Liver (tissue), 9 donors: ENCODE measurements around the gene ACP5. TPM values are rescaled to one million over a fixed set of nuclear protein-coding genes. Genes with fewer than 3 reads are reported as not detected.

Source experiments
- DNase-seq: peaks from one replicate; pipeline ENCODE4 v3.0.0-alpha.2; 2017; ENCODE audit warnings: low spot score
- H3K27ac ChIP-seq, 2 donors: one replicate each; pipeline ENCODE4 v1.7.0; 2013; ENCODE audit warnings: inconsistent platforms in 2 of 2, low read length in 2 of 2, control low read depth in 1 of 2, low read depth in 1 of 2, mild to moderate bottlenecking in 1 of 2
- H3K27me3 ChIP-seq, 4 donors: one replicate each; pipeline versions ENCODE4 v1.6.1 to v1.7.0; 2013; ENCODE audit warnings: low read length in 3 of 4, inconsistent platforms in 1 of 4, mild to moderate bottlenecking in 1 of 4, moderate library complexity in 1 of 4; ENCODE audit not compliant: control insufficient read depth in 4 of 4, insufficient read depth in 4 of 4
- H3K36me3 ChIP-seq, 4 donors: one replicate each; pipeline versions ENCODE4 v1.6.1 to v1.7.0; 2013; ENCODE audit warnings: low read length in 3 of 4, mild to moderate bottlenecking in 3 of 4, low read depth in 1 of 4, moderate library complexity in 1 of 4; ENCODE audit not compliant: control insufficient read depth in 4 of 4, insufficient read depth in 3 of 4
- H3K4me1 ChIP-seq, 4 donors: one replicate each; pipeline versions ENCODE4 v1.6.1 to v1.7.0; 2013; ENCODE audit warnings: low read length in 3 of 4, mild to moderate bottlenecking in 3 of 4, moderate library complexity in 1 of 4; ENCODE audit not compliant: control insufficient read depth in 4 of 4, insufficient read depth in 4 of 4
- H3K4me3 ChIP-seq, 3 donors: one replicate each; pipeline versions ENCODE4 v1.6.1 to v1.7.0; 2013; ENCODE audit warnings: low read length in 3 of 3, control low read depth in 1 of 3, low read depth in 1 of 3, mild to moderate bottlenecking in 1 of 3
- H3K9ac ChIP-seq, 2 donors: one replicate each; pipeline ENCODE4 v1.7.0; 2013; ENCODE audit warnings: low read length in 2 of 2, mild to moderate bottlenecking in 2 of 2, moderate library complexity in 2 of 2, control low read depth in 1 of 2, low read depth in 1 of 2
- H3K9me3 ChIP-seq, 4 donors: one replicate each; pipeline versions ENCODE4 v1.6.1 to v1.7.0; 2013; ENCODE audit warnings: low read length in 3 of 4; ENCODE audit not compliant: control insufficient read depth in 4 of 4
- ATF3 ChIP-seq: IDR thresholded peaks from 2 replicates; pipeline ENCODE4 v1.6.1; 2016; ENCODE audit warnings: antibody characterized with exemption
- CTCF ChIP-seq: fragments of 150-350 bp; IDR thresholded peaks from 2 replicates; pipeline ENCODE4 v1.5.1; 2017; ENCODE audit warnings: improper control_type of control experiment, low read depth, low read length; ENCODE audit not compliant: missing input control
- FOXA1 ChIP-seq: IDR thresholded peaks from 2 replicates; pipeline ENCODE4 v1.6.1; 2016; ENCODE audit warnings: antibody characterized with exemption
- FOXA2 ChIP-seq: IDR thresholded peaks from 2 replicates; pipeline ENCODE4 v1.6.1; 2016; ENCODE audit warnings: antibody characterized with exemption
- GABPA ChIP-seq, 2 donors: IDR thresholded peaks in 1 of 2; conservative IDR thresholded peaks in 1 of 2; 2 replicates each; pipeline ENCODE4 v1.6.1; 2016; ENCODE audit warnings: antibody characterized with exemption in 2 of 2, mild to moderate bottlenecking in 1 of 2, moderate library complexity in 1 of 2
- HNF4A ChIP-seq, 2 donors: conservative IDR thresholded peaks; 2 replicates each; pipeline ENCODE4 v1.6.1; 2016; ENCODE audit warnings: antibody characterized with exemption in 2 of 2, mild to moderate bottlenecking in 2 of 2
- HNF4G ChIP-seq: IDR thresholded peaks from 2 replicates; pipeline ENCODE4 v1.6.1; 2016; ENCODE audit warnings: antibody characterized with exemption
- JUND ChIP-seq, 2 donors: IDR thresholded peaks; 2 replicates each; pipeline ENCODE4 v1.6.1; 2016; ENCODE audit warnings: antibody characterized with exemption in 2 of 2
- MAX ChIP-seq: IDR thresholded peaks from 2 replicates; pipeline ENCODE4 v1.6.1; 2016; ENCODE audit warnings: antibody characterized with exemption
- NR2F2 ChIP-seq: IDR thresholded peaks from 2 replicates; pipeline ENCODE4 v1.6.1; 2016; ENCODE audit warnings: antibody characterized with exemption
- RAD21 ChIP-seq, 2 donors: IDR thresholded peaks; 2 replicates each; pipeline ENCODE4 v1.6.1; 2016; ENCODE audit warnings: antibody characterized with exemption in 2 of 2, mild to moderate bottlenecking in 2 of 2
- REST ChIP-seq: IDR thresholded peaks from 2 replicates; pipeline ENCODE4 v1.6.1; 2016; ENCODE audit warnings: antibody characterized with exemption, mild to moderate bottlenecking
- RXRA ChIP-seq, 2 donors: IDR thresholded peaks; 2 replicates each; pipeline ENCODE4 v1.6.1; 2017 to 2018; ENCODE audit warnings: antibody characterized with exemption in 2 of 2, mild to moderate bottlenecking in 1 of 2
- SP1 ChIP-seq: IDR thresholded peaks from 2 replicates; pipeline ENCODE4 v1.6.1; 2018; ENCODE audit warnings: antibody characterized with exemption, mild to moderate bottlenecking
- TAF1 ChIP-seq: conservative IDR thresholded peaks from 2 replicates; pipeline ENCODE4 v1.6.1; 2016; ENCODE audit warnings: antibody characterized with exemption, mild to moderate bottlenecking
- YY1 ChIP-seq: IDR thresholded peaks from 2 replicates; pipeline ENCODE4 v1.6.1; 2016; ENCODE audit warnings: antibody characterized with exemption, mild to moderate bottlenecking
- ZBTB33 ChIP-seq: IDR thresholded peaks from 2 replicates; pipeline ENCODE4 v1.6.1; 2016; ENCODE audit warnings: antibody characterized with exemption
- WGBS: extraction: QIAGEN DNeasy Blood & Tissue Kit; methylation state at CpG from one replicate; pipeline ENCODE4 v1.1.7; 2013; 5-methylcytosine and 5-hydroxymethylcytosine counted together
- polyA plus RNA-seq, 2 donors: library from polyadenylated mRNA; stranded (reverse) in 1 of 2; unstranded in 1 of 2; fragments of 200-250 nt in 1 of 2; fragments of >200 nt in 1 of 2; fragmentation: Nextera tagmentation in 1 of 2; extraction: Ambion mirVana in 1 of 2; gene quantifications; one replicate each; pipeline versions ENCODE4 v1.2.1 to v1.2.3, GENCODE V29; 2013 to 2015
- total RNA-seq, 2 donors: library from RNA; depleted of rRNA; stranded (reverse); fragments of >200 nt; gene quantifications; one replicate each; pipeline ENCODE4 v1.2.3, GENCODE V29; 2014
- donor health status: healthy.
- donor health status: healthy.
- donor health status: healthy.
- donor health status: healthy.
- donor health status: healthy.

The ACP5 gene
- total and polyA plus RNA-seq, 4 donors: 18.6 to 30.5 (median 23.8) TPM

- WGBS: 94% methylated on average over 12 of the region's 12 CpGs
- no peak overlapping the region for H3K9ac ChIP-seq
- peaks cover 4 to 27% (median 6%) of the 10 kb centered on the region in 4 donors for H3K36me3 ChIP-seq
- TF ChIP-seq FOXA2: no peak
- TF ChIP-seq TAF1: no peak
- TF ChIP-seq GABPA (IDR thresholded peaks at IDR 0.05 in 1 of 2, conservative IDR thresholded peaks at IDR 0.05 in 1 of 2): no peak
- no peak for TF ChIP-seq HNF4A (conservative IDR thresholded peaks at IDR 0.05)
- no peak for TF ChIP-seq REST
- TF ChIP-seq CTCF: no peak
- TF ChIP-seq RAD21 (IDR thresholded peaks at IDR 0.05): no peak
- TF ChIP-seq ATF3: no peak
- no peak for TF ChIP-seq ZBTB33
- TF ChIP-seq MAX: no peak
- TF ChIP-seq NR2F2: no peak
- no peak for TF ChIP-seq YY1
- no peak for TF ChIP-seq HNF4G
- peaks cover 2 to 15% (median 10%) of the 10 kb centered on the region in 4 donors for H3K4me1 ChIP-seq
- no peaks in the 10 kb centered on the region for H3K27me3 ChIP-seq
- H3K9me3 ChIP-seq: no peaks in the 10 kb centered on the region
- H3K27ac ChIP-seq: no peak overlapping the region
- DNase-seq: no peak
- H3K4me3 ChIP-seq: no peak overlapping the region
These were observed 23.3 kb downstream of the ACP5 start for GRCh38 chr19:11554160-11554559.

- Histone ChIP-seq H3K9ac (no peak overlapping the region), H3K36me3 (peaks cover 4 to 27% (median 6%) of the 10 kb centered on the region in 4 donors), H3K4me1 (peaks cover 0 to 6% (median 2%) of the 10 kb centered on the region in 4 donors), H3K4me3 (no peak overlapping the region), H3K27me3 (no peaks in the 10 kb centered on the region), H3K9me3 (no peaks in the 10 kb centered on the region), H3K27ac (no peak overlapping the region)
- WGBS: 88% methylated on average over 20 of the region's 20 CpGs
- no peak for DNase-seq
- no peak for TF ChIP-seq SP1
- no peak for TF ChIP-seq REST
- TF ChIP-seq JUND (IDR thresholded peaks at IDR 0.05): no peak
- no peak for TF ChIP-seq YY1
- no peak for TF ChIP-seq ZBTB33
- TF ChIP-seq RXRA (IDR thresholded peaks at IDR 0.05): no peak
- TF ChIP-seq FOXA1: no peak
These were observed 24.6 kb downstream of the ACP5 start for GRCh38 chr19:11552666-11553372.
